Upper lobe of left lung (tissue), 4 donors: ENCODE data around the gene CACNA2D4.

ENCODE experiments used
- EP300 ChIP-seq, 4 donors: sonication (generic); formaldehyde crosslinking; IDR thresholded peaks; one replicate each; pipeline ENCODE4 v1.5.1; 2017; ENCODE audit warnings: antibody characterized with exemption in 4 of 4, control low read depth in 2 of 4
- POLR2A ChIP-seq, 4 donors: fragments of 450-650 bp; IDR thresholded peaks; one replicate each; pipeline ENCODE4 v1.5.1; 2016 to 2017; ENCODE audit warnings: antibody characterized with exemption in 4 of 4, mild to moderate bottlenecking in 2 of 4
- POLR2AphosphoS5 ChIP-seq, 2 donors: sonication (generic); formaldehyde crosslinking; IDR thresholded peaks; one replicate each; pipeline ENCODE4 v1.5.1; 2017; ENCODE audit warnings: antibody characterized with exemption in 2 of 2
- TF ChIP-seq, protein P1 (sequence below), 6 experiments: fragments of 450-650 bp in 4 of 6; fragments of 200-600 bp in 2 of 6; sonication (generic) in 2 of 6; IDR thresholded peaks; one replicate each; pipeline ENCODE4 v1.5.1; 2016 to 2019; ENCODE audit warnings: antibody characterized with exemption in 6 of 6

DNA sequence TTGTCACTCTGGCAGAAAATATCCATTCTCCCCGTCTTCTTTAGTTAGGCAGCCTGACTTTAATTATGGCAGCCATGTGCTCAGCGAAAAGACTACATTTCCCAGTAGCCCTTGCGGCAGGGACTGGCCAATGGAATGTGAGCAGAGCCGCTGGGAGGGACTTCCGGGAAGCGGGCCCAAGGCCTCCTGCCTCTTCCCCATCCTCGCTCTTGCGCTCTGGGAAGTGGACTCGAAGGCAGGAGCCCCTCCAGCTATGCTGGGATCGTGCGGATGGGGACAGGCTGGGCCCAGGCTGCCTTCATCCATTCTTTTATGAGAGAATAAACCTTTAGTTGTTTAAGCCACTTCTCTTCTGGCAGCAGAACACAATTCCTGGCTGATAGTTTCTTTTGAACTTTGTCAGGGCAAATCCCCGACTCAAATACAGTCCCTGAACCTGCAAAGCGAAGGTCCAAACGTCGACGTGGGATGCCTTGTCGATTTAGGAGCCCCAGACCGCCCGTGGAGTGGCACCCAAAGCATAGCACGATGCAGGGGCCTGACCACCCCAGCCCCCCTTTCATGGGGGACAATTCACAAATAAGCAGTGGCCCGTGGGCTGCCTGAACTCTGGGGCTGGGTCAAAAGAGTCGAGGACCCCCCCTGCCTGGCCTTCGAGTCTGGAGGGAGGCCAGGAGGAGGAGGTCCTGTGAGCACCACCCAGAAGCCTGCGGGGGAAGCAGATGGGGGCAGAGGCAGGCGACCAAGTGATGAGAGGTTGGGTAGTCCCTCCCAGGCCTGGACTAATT lies 113.7 kb downstream of the CACNA2D4 start:
- TF ChIP-seq, protein P1, sequence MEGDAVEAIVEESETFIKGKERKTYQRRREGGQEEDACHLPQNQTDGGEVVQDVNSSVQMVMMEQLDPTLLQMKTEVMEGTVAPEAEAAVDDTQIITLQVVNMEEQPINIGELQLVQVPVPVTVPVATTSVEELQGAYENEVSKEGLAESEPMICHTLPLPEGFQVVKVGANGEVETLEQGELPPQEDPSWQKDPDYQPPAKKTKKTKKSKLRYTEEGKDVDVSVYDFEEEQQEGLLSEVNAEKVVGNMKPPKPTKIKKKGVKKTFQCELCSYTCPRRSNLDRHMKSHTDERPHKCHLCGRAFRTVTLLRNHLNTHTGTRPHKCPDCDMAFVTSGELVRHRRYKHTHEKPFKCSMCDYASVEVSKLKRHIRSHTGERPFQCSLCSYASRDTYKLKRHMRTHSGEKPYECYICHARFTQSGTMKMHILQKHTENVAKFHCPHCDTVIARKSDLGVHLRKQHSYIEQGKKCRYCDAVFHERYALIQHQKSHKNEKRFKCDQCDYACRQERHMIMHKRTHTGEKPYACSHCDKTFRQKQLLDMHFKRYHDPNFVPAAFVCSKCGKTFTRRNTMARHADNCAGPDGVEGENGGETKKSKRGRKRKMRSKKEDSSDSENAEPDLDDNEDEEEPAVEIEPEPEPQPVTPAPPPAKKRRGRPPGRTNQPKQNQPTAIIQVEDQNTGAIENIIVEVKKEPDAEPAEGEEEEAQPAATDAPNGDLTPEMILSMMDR (IDR thresholded peaks at IDR 0.05), result no peak
- no peak for TF ChIP-seq POLR2A (IDR thresholded peaks at IDR 0.05)
- TF ChIP-seq EP300 (IDR thresholded peaks at IDR 0.05), result no peak
- TF ChIP-seq POLR2AphosphoS5 (IDR thresholded peaks at IDR 0.05), result peak; percentile 49 to 60
